Endodermal cell (in vitro differentiated cells): Measurements from ENCODE around the gene LIMS1. TPM values are rescaled to one million over a fixed set of nuclear protein-coding genes. Genes with fewer than 3 reads are reported as not detected.

Source experiments
- DNase-seq: peaks from one replicate; pipeline ENCODE4 v3.0.0-alpha.2; 2017
- H3K27ac ChIP-seq: 2 replicates; pipeline ENCODE4 v1.5.1; 2013; ENCODE audit warnings: mild to moderate bottlenecking, low read depth, low read length, moderate library complexity
- H3K27me3 ChIP-seq: 2 replicates; pipeline ENCODE4 v1.6.1; 2013; ENCODE audit warnings: mild to moderate bottlenecking, low read length, moderate library complexity; ENCODE audit not compliant: insufficient read depth, control insufficient read depth, poor library complexity, severe bottlenecking
- H3K36me3 ChIP-seq: 2 replicates; pipeline ENCODE4 v1.7.0; 2013; ENCODE audit warnings: mild to moderate bottlenecking, low read length, moderate library complexity; ENCODE audit not compliant: control insufficient read depth, insufficient read depth
- H3K4me1 ChIP-seq: one replicate; pipeline ENCODE4 v1.7.0; 2013; ENCODE audit warnings: low read length; ENCODE audit not compliant: control insufficient read depth, insufficient read depth
- H3K4me3 ChIP-seq: 2 replicates; pipeline ENCODE4 v1.5.1; 2013; ENCODE audit warnings: mild to moderate bottlenecking, low read length, moderate library complexity
- H3K9ac ChIP-seq: 2 replicates; pipeline ENCODE4 v1.6.1; 2013; ENCODE audit warnings: mild to moderate bottlenecking, low read length, moderate library complexity; ENCODE audit not compliant: poor library complexity, severe bottlenecking; ENCODE audit errors: extremely low read depth
- H3K9me3 ChIP-seq: 2 replicates; pipeline ENCODE4 v1.6.1; 2013; ENCODE audit warnings: mild to moderate bottlenecking, low read length, moderate library complexity; ENCODE audit not compliant: control insufficient read depth
- H3K27ac Mint-ChIP-seq: 2 replicates; pipeline ENCODE4 v1.8.0; 2020; ENCODE audit warnings: mixed read lengths
- H3K27me3 Mint-ChIP-seq: 2 replicates; pipeline ENCODE4 v1.8.0; 2021; ENCODE audit warnings: mild to moderate bottlenecking, mixed read lengths; ENCODE audit not compliant: insufficient read depth
- H3K36me3 Mint-ChIP-seq: 2 replicates; pipeline ENCODE4 v1.8.0; 2020; ENCODE audit warnings: low read depth, mixed read lengths
- H3K4me1 Mint-ChIP-seq: 2 replicates; pipeline ENCODE4 v1.8.0; 2020; ENCODE audit warnings: mixed read lengths
- H3K4me3 Mint-ChIP-seq: 2 replicates; pipeline ENCODE4 v1.8.0; 2020; ENCODE audit warnings: mild to moderate bottlenecking, moderate library complexity, mixed read lengths
- H3K9me3 Mint-ChIP-seq: 2 replicates; pipeline ENCODE4 v1.8.0; 2020; ENCODE audit warnings: mild to moderate bottlenecking, mixed read lengths
- WGBS, 2 experiments: methylation state at CpG; one replicate each; pipeline versions ENCODE4 v1.1.5 to v1.1.7; 2013; ENCODE audit warnings: missing lambda C conversion rate in 2 of 2, mixed read lengths in 1 of 2; ENCODE audit not compliant: insufficient coverage in 1 of 2, insufficient read length in 1 of 2; 5-methylcytosine and 5-hydroxymethylcytosine counted together
- total RNA-seq, 2 donors: library from RNA; stranded (reverse); fragmentation: NEBNext Ultra II Directional in 1 of 2; extraction: Animal tissue kit (Norgen Biotek cat#: 25700) in 1 of 2; gene quantifications; 2 replicates in 1 of 2; 3 replicates in 1 of 2; pipeline ENCODE4 v1.2.1, GENCODE V29; 2021
- TF ChIP-seq, protein P1 (sequence below): fragments of 200-600 bp; sonication (generic); conservative IDR thresholded peaks from 2 replicates; pipeline ENCODE4 v1.5.0; 2021; ENCODE audit warnings: antibody characterized with exemption, mild to moderate bottlenecking

The LIMS1 gene
- total RNA-seq, 2 donors from 2014 or later: 45.9 to 46.6 TPM

GRCh38 chr2:108586116-108586515, 51.8 kb downstream of the LIMS1 start:
- TF ChIP-seq, protein P1, sequence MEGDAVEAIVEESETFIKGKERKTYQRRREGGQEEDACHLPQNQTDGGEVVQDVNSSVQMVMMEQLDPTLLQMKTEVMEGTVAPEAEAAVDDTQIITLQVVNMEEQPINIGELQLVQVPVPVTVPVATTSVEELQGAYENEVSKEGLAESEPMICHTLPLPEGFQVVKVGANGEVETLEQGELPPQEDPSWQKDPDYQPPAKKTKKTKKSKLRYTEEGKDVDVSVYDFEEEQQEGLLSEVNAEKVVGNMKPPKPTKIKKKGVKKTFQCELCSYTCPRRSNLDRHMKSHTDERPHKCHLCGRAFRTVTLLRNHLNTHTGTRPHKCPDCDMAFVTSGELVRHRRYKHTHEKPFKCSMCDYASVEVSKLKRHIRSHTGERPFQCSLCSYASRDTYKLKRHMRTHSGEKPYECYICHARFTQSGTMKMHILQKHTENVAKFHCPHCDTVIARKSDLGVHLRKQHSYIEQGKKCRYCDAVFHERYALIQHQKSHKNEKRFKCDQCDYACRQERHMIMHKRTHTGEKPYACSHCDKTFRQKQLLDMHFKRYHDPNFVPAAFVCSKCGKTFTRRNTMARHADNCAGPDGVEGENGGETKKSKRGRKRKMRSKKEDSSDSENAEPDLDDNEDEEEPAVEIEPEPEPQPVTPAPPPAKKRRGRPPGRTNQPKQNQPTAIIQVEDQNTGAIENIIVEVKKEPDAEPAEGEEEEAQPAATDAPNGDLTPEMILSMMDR: no peak
- H3K9ac ChIP-seq: no peak overlapping the region
- peaks cover 19% of the 10 kb centered on the region for H3K4me1 Mint-ChIP-seq
- no peak overlapping the region for H3K4me3 Mint-ChIP-seq
- H3K4me1 ChIP-seq: peaks cover 10% of the 10 kb centered on the region
- H3K9me3 Mint-ChIP-seq: no peaks in the 10 kb centered on the region
- H3K27me3 Mint-ChIP-seq: no peaks in the 10 kb centered on the region
- no peak overlapping the region for H3K27ac Mint-ChIP-seq
- H3K4me3 ChIP-seq: no peak overlapping the region
- H3K36me3 ChIP-seq: no peaks in the 10 kb centered on the region
- WGBS, 2 experiments: 90 to 94% methylated on average over 2 to 4 of the region's 7 CpGs
- no peak for DNase-seq
- H3K27ac ChIP-seq: no peak overlapping the region
- H3K36me3 Mint-ChIP-seq: no peaks in the 10 kb centered on the region
- H3K9me3 ChIP-seq: no peaks in the 10 kb centered on the region
- no peaks in the 10 kb centered on the region for H3K27me3 ChIP-seq

DNA sequence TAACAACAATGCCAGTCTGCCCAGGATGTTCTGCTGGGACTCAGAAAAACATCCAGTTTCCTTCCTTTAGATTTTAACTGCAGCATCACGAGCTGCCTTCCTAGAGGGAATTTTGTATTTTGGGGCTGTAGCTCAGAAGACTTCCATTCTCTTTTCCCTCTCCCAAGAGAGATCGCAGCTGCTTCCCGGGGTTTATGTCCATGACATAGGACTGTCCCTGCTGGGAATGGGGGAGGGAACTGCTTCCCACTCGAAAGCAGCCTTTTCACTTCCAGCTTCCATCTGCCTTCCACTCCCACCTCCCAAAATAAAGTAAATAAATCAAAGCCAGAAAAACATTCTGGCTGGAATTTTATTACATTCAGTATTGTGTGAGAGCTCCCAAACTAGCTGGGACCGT, 52.4 kb downstream of the LIMS1 start:
- Histone ChIP-seq H3K4me3 (no peak overlapping the region), H3K9me3 (no peaks in the 10 kb centered on the region), H3K27me3 (no peaks in the 10 kb centered on the region), H3K36me3 (no peaks in the 10 kb centered on the region), H3K27ac (no peak overlapping the region), H3K9ac (no peak overlapping the region), H3K4me1 (peaks cover 10% of the 10 kb centered on the region)
- WGBS, 2 experiments: 67 to 70% methylated on average over 2 to 5 of the region's 5 CpGs
- Mint-ChIP-seq H3K36me3 (no peaks in the 10 kb centered on the region), H3K27me3 (no peaks in the 10 kb centered on the region), H3K4me3 (no peak overlapping the region), H3K4me1 (peaks cover 19% of the 10 kb centered on the region), H3K9me3 (no peaks in the 10 kb centered on the region), H3K27ac (no peak overlapping the region)
- TF ChIP-seq, protein P1: no peak
- no peak for DNase-seq

GRCh38 chr2:108587621-108588020, 53.4 kb downstream of the LIMS1 start:
- no peak for DNase-seq
- H3K27me3 Mint-ChIP-seq: no peaks in the 10 kb centered on the region
- peak overlapping the region; percentile 22 for H3K27ac Mint-ChIP-seq
- H3K9me3 Mint-ChIP-seq: no peaks in the 10 kb centered on the region
- H3K36me3 Mint-ChIP-seq: no peaks in the 10 kb centered on the region
- Histone ChIP-seq H3K36me3 (no peaks in the 10 kb centered on the region), H3K9ac (no peak overlapping the region), H3K9me3 (no peaks in the 10 kb centered on the region), H3K4me3 (no peak overlapping the region), H3K27me3 (no peaks in the 10 kb centered on the region), H3K27ac (no peak overlapping the region), H3K4me1 (peaks cover 15% of the 10 kb centered on the region)
- TF ChIP-seq, protein P1: no peak
- WGBS, 2 experiments: 94 to 100% methylated on average over 1 to 6 of the region's 6 CpGs
- H3K4me3 Mint-ChIP-seq: no peak overlapping the region
- H3K4me1 Mint-ChIP-seq: peaks cover 19% of the 10 kb centered on the region
